H1 (cell line): Measurements from ENCODE around the gene FAM149B1. TPM values are rescaled to one million over a fixed set of nuclear protein-coding genes. Genes with fewer than 3 reads are reported as not detected.

ENCODE experiments used
- HDAC6 ChIP-seq: IDR thresholded peaks from one replicate; pipeline ENCODE4 v1.7.1; 2012; ENCODE audit warnings: low read depth, mild to moderate bottlenecking, inconsistent platforms, low read length, moderate library complexity
- RFX5 ChIP-seq: IDR thresholded peaks from 2 replicates; pipeline ENCODE4 v1.6.1; 2011; ENCODE audit warnings: low read depth, low read length, improper control_type of control experiment, borderline replicate concordance
- SP4 ChIP-seq: IDR thresholded peaks from 2 replicates; pipeline ENCODE4 v1.6.1; 2012; ENCODE audit warnings: low read length, inconsistent platforms
- polyA plus RNA-seq, 7 experiments: library from polyadenylated mRNA; depleted of rRNA in 3 of 7; stranded (reverse) in 5 of 7; unstranded in 2 of 7; fragments of >200 nt in 5 of 7; fragments of 200-250 nt in 2 of 7; gene quantifications; 1 replicate in 5 of 7; 2 replicates in 1 of 7; 4 replicates in 1 of 7; pipeline versions ENCODE4 v1.2.1 to v1.2.3, GENCODE V29; 2011 to 2013; ENCODE audit warnings: missing spikeins in 2 of 7, mixed read lengths in 2 of 7
- total RNA-seq: library from RNA; stranded (reverse); fragmentation: NEBNext Ultra II Directional; extraction: Animal tissue kit (Norgen Biotek cat#: 25700); gene quantifications from 2 replicates; pipeline ENCODE4 v1.2.1, GENCODE V29; 2021
- TF ChIP-seq, protein P1 (sequence below): fragments of 300-600 bp; sonication (generic); IDR thresholded peaks from 2 replicates; pipeline ENCODE4 v1.7.1; 2012; ENCODE audit warnings: low read length, moderate library complexity, mild to moderate bottlenecking, inconsistent platforms; ENCODE audit not compliant: insufficient replicate concordance

The FAM149B1 gene
- total and polyA plus RNA-seq, 2 of the 8 experiments (the other 6 are each of a cell fraction or from before 2014, with no cell fraction given): 16.8 to 21.9 TPM

DNA sequence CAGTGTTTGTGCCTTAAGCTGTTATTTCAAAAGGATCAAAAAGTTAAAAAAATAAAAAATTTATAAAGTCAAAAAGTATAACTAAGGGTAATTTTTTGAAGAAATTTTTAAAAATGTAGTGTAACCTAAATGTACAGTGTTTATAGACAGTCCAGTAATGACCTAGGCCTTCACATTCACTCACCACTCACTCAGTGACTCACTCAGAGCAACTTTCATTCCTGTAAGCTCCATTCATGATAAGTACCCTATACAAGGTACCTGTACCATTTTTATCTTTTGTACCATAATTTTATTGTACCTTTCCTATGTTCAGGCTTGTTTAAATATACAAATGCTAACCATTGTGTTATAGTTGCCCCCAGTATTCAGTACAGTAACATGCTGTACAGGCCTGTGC is 57.6 kb downstream of the FAM149B1 start (continued):
- TF ChIP-seq, protein P1, sequence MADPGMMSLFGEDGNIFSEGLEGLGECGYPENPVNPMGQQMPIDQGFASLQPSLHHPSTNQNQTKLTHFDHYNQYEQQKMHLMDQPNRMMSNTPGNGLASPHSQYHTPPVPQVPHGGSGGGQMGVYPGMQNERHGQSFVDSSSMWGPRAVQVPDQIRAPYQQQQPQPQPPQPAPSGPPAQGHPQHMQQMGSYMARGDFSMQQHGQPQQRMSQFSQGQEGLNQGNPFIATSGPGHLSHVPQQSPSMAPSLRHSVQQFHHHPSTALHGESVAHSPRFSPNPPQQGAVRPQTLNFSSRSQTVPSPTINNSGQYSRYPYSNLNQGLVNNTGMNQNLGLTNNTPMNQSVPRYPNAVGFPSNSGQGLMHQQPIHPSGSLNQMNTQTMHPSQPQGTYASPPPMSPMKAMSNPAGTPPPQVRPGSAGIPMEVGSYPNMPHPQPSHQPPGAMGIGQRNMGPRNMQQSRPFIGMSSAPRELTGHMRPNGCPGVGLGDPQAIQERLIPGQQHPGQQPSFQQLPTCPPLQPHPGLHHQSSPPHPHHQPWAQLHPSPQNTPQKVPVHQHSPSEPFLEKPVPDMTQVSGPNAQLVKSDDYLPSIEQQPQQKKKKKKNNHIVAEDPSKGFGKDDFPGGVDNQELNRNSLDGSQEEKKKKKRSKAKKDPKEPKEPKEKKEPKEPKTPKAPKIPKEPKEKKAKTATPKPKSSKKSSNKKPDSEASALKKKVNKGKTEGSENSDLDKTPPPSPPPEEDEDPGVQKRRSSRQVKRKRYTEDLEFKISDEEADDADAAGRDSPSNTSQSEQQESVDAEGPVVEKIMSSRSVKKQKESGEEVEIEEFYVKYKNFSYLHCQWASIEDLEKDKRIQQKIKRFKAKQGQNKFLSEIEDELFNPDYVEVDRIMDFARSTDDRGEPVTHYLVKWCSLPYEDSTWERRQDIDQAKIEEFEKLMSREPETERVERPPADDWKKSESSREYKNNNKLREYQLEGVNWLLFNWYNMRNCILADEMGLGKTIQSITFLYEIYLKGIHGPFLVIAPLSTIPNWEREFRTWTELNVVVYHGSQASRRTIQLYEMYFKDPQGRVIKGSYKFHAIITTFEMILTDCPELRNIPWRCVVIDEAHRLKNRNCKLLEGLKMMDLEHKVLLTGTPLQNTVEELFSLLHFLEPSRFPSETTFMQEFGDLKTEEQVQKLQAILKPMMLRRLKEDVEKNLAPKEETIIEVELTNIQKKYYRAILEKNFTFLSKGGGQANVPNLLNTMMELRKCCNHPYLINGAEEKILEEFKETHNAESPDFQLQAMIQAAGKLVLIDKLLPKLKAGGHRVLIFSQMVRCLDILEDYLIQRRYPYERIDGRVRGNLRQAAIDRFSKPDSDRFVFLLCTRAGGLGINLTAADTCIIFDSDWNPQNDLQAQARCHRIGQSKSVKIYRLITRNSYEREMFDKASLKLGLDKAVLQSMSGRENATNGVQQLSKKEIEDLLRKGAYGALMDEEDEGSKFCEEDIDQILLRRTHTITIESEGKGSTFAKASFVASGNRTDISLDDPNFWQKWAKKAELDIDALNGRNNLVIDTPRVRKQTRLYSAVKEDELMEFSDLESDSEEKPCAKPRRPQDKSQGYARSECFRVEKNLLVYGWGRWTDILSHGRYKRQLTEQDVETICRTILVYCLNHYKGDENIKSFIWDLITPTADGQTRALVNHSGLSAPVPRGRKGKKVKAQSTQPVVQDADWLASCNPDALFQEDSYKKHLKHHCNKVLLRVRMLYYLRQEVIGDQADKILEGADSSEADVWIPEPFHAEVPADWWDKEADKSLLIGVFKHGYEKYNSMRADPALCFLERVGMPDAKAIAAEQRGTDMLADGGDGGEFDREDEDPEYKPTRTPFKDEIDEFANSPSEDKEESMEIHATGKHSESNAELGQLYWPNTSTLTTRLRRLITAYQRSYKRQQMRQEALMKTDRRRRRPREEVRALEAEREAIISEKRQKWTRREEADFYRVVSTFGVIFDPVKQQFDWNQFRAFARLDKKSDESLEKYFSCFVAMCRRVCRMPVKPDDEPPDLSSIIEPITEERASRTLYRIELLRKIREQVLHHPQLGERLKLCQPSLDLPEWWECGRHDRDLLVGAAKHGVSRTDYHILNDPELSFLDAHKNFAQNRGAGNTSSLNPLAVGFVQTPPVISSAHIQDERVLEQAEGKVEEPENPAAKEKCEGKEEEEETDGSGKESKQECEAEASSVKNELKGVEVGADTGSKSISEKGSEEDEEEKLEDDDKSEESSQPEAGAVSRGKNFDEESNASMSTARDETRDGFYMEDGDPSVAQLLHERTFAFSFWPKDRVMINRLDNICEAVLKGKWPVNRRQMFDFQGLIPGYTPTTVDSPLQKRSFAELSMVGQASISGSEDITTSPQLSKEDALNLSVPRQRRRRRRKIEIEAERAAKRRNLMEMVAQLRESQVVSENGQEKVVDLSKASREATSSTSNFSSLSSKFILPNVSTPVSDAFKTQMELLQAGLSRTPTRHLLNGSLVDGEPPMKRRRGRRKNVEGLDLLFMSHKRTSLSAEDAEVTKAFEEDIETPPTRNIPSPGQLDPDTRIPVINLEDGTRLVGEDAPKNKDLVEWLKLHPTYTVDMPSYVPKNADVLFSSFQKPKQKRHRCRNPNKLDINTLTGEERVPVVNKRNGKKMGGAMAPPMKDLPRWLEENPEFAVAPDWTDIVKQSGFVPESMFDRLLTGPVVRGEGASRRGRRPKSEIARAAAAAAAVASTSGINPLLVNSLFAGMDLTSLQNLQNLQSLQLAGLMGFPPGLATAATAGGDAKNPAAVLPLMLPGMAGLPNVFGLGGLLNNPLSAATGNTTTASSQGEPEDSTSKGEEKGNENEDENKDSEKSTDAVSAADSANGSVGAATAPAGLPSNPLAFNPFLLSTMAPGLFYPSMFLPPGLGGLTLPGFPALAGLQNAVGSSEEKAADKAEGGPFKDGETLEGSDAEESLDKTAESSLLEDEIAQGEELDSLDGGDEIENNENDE: no peak
- TF ChIP-seq HDAC6: no peak
- no peak for TF ChIP-seq RFX5
- TF ChIP-seq SP4: no peak
- TF ChIP-seq, all 59 proteins: peak for 0
